HG03108 (cell line): Measurements from ENCODE around the gene CCDC69.
A peak's percentile ranks its signal among the peaks of the same experiment; 100 is the strongest.
"Not testable (repeated sequence)": the region's sequence is repeated elsewhere in the genome, so short reads cannot be mapped to it uniquely, and the experiment has no call there.

ENCODE experiments used
- ATAC-seq: cut with Tn5 transposase; IDR thresholded peaks from one replicate; pipeline ENCODE4 v1.9.1; 2021; ENCODE audit warnings: moderate library complexity; ENCODE audit not compliant: unreplicated experiment

CCDC69 gene

GRCh38 chr5:151196556-151197290 lies 27.2 kb downstream of the CCDC69 start:
- peak; percentile 96 for ATAC-seq

DNA sequence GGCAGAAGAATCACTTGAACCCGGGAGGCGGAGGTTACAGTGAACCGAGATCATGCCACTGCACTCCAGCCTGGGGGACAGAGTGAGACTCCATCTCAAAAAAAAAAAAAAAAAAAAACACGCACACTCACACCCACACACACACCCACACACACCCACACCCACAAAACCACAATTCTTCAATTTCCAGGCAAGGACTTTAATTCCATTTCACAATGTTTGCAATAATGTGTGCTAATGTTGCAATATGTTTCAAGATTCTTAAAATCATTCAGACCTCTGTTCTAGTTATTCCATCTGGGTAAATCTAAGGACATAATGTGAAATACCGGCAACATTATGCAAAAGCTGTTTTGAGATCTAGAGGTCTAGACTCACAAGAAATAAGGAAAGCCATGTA lies 28.3 kb downstream of the CCDC69 start:
- ATAC-seq, result no peak

GRCh38 chr5:151192626-151193025 lies 31.3 kb downstream of the CCDC69 start:
- no peak for ATAC-seq

DNA sequence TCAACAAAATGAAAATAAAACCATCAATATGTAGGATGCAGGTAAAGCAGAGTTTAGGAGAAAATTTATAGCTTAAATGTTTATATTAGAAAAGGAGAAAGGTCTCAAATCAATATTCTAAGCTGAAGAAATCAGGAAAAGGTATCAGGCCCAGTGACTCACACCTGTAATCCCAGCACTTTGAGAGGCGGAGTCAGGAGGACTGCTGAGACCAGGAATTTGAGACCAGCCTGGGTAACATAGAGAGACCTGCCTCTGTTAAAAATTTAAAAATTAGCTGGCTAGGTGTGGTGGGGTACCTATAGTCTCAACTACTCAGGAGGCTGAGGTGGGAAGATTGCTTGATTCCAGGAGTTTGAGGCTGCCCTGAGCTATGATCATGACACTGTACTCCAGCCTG lies 32.2 kb downstream of the CCDC69 start:
- no peak for ATAC-seq

DNA sequence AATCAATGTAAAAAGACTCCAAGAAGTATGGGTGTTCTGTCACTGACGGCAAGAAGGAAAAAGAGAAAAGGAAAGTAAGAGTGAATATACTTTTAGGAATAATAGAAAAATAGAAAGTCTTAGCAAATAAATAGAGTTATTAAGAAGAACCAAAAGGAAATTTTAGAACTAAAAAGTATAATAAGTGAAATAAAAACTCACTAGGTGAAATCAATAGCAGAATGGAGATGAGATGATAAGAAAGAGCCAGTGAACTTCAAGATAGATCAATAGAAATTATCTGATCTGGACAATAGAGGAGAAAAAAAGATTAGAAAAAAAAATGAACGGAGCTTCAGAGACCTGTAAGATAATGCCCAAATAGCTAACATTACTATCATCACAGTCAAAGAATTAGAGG lies 34.7 kb downstream of the CCDC69 start:
- ATAC-seq, result no peak

DNA sequence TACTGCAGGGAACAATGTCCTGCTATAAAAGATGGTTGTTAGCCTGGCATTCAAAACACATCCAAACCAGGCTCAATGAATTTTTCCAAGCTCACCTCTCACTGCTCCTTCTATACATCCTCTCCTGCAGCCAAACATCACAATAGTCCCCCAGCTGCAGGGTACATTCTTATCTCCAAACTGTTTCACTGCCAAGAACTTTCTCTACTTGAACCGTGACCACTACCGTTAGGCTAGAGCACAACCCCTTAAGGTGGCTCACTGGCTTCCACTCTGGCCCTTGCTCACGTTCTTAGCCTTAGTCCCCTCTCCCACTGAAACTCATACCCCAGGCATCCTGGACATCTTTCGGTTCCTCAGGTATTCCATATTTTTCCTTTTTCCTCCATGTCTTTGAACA lies 37.4 kb downstream of the CCDC69 start:
- ATAC-seq, result no peak

DNA sequence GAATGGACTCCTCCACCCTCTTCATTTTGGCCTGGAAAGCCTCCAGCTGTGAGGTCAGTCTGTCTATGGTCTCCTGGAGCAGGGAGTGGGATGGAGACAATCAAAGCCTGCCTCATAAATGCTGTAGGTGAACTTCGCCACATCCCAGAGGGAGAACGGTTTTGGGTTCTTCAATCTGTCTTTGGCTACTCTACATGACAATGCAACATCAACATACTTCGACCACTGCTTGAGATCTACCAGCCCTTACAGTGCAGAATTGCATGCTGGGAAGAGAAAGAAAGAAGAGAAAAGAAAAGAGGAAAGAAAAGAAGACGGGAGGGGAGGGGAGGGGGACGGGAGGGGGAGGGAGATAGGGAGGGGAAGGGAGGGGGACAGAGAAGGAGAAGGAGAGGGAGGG lies 37.8 kb downstream of the CCDC69 start:
- ATAC-seq, result no peak

DNA sequence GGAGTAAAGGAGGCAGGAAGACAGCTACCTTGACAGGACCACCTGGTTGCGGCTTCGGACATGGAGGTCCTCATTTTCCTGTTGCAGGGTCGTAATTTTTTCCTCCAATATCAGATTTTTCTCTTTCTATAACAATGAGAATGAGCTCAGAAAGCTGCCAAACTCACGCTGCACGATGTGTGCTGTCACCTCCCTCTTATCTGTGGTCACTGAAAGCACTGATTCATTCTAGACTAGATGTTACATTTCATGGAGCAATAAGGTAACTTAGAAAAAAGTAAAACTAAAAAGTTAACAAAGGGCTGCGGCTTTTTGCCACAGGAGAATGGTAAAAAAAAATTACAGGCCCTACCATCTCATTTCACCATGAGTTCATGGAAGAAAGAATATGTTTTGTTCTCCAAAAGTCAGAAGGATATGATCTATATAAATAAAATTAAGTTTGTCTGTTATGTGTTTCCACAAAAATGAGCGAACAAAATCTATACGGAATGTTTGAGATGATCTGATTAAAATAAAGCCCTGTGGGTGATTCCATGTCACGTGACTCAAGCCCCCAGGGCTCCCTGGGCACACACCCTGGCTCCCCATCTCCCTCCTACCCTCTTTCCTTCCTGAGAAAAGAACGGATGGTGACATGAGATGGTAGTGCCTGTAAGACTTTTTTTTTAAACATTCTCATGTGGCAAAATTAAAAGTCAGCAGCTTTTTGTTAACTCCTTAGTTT lies 39.4 kb downstream of the CCDC69 start:
- ATAC-seq, result no peak

DNA sequence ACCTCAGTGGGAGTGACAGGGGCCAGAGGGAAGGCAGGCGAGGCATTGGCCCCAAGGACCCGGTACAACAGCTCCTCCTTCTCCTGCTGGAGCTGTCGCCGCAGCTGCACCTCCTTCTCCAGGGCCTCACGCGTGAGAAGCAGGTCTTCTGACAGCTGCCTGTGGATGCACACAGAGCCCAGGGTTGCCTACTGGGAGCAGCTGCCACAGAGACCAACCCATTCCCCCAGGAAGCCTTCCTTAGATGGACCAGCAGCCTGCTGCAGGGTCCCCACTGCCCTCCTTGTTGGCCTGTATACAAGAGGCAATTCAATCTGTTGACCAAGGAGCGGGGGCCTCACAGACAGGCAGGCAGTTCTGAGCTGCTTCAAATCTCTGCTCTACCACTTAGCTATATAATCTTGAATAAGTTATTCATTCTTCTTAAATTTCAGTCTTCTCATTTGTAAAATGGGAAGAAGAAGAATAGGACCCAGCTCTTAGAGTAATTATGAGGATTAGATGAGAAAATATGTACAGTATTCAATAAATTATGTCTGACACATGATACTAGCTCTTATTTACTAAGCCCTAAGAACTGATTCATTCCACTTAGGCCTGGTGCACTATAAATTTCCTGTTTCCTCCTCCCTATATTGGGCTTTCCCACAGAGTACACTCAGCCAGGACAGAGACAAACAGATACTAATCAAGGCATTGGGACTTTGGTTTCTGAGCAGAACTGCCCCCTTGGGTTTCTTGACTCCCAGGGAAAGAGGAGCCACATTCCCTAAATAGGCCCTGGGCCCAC lies 40.2 kb downstream of the CCDC69 start:
- ATAC-seq, result no peak

- ATAC-seq, result no peak
Observed at GRCh38 chr5:151182976-151183375, 40.9 kb downstream of the CCDC69 start.

DNA sequence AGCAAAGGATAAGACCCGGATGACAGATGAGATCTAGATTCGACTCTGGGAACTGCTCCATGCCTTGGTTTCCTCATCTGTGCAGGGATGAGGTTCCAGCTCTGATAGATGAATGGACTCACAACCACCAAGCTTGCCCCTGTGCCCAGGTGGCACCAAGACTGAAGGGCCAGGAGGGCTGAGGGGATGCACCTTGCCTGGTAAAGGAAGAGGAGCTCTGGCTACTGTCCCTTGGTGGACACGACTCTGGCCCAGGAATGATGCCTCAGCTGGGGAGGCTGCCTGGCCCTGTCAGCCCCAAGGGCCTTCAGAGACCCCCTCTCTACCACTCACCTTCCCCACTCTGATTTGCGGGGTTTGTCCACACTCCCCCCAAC lies 41.4 kb downstream of the CCDC69 start:
- no peak for ATAC-seq

DNA sequence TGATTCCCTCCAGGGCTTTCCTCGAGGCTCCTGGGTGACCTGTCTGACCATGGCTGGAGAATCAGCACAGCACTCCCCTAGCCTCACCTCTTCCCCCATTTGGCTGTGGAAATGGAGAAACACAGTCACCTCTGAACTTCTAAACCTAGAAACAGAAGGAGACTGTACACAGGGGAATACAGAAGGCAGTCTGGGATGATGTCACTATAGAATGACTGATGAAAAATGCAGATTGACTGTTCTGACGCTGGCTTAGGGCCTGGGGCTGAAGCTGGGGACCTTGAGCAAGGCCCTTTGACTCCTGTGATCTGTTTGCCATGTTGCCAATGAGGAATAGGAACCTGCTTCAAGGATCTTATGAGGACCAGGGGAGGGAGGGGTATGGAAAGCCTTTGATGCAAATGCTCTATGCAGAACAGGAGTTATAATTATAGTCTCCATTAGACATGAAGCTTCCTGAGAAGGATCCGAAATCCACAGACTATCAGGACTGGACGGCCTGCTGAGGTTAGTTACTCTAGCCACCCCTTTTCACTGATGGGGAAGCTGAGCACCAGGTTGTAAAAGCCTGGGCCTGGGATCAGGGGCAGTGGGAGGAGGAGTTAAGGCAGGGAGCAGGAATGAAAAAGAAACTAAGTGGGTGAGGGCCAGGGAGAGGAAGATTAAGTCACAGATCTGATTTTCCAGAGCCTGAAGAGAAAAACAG lies 41.9 kb downstream of the CCDC69 start:
- no peak for ATAC-seq

GRCh38 chr5:151180291-151180690 lies 43.6 kb downstream of the CCDC69 start:
- no peak for ATAC-seq

DNA sequence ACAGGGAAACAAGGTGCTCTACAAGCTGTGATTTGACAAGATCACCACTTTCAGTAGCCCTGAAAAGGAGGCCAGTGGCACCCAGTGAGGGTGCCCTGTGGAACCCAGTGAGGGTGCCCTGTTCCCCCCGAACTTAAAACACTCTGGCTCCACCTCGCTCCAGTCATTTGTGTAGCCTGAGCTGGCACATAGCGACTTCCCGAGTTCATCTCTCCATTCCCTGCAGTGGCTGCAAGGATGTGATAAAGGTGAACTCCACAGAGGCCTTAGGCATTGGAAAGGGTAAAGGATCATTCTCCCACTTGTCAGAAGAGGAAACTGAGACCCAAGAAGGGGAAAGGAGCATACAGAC lies 44.4 kb downstream of the CCDC69 start:
- ATAC-seq, result no peak

GRCh38 chr5:151178777-151179488 lies 45.0 kb downstream of the CCDC69 start:
- no peak for ATAC-seq

GRCh38 chr5:151178372-151178771 lies 45.5 kb downstream of the CCDC69 start:
- ATAC-seq, result no peak

GRCh38 chr5:151176268-151176667 lies 47.6 kb downstream of the CCDC69 start:
- not testable (repeated sequence) for ATAC-seq

- no peak for ATAC-seq
Observed at GRCh38 chr5:151174612-151175101, 49.2 kb downstream of the CCDC69 start.

DNA sequence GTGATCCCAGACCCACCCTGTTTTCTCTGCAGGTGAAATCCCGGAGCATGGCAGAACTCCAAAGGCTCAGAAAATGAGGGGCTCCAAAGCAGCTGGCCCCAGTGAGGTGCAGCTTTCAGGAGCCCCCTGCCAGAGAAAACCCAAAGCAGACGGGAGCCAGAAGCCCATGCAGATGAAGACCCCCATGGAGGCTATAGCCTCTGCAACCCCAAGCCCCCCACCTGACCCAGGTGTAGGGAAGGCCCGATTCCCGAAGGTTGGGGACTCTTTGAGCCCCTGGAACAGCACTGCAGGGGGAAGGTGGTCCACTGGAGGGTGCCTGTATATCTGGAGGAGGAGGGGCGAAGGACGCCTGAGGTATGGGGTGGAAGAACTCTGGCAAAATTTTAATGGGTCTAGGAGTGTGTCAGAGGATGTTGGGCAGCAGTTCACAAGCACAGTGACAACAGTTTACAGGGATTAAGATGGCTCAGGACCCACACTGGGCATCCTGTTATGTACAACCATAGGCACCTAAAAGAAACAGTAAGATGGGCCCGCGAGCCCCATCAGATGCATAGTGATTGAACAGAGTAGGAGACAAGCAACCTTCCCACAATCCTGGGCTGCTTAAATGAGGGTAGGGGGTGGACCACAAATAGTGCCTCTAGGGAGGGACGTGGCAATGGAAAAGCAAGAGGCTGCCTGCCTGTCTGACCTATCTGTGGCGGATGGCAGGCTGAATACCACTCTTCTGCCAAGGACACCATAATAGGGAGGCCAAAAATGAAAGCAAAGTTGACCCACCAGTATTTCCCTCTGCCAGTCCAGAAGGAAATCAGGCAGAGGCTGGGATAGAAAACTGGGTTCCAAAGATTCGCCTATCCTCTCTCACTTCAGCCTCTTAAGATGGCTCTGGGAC lies 49.9 kb downstream of the CCDC69 start:
- no peak for ATAC-seq
